Mesothelial cell of epicardium (in vitro differentiated cells): Measurements from ENCODE around the gene RYR1. TPM values are rescaled to one million over a fixed set of nuclear protein-coding genes. Genes with fewer than 3 reads are reported as not detected.

Source experiments
- DNase-seq, 2 experiments: peaks; one replicate each; pipeline ENCODE4 v3.0.0; 2021; ENCODE audit warnings: low spot score in 2 of 2; ENCODE audit not compliant: unreplicated experiment in 2 of 2
- H3K27ac Mint-ChIP-seq: 2 replicates; pipeline ENCODE4 v1.8.0; 2021; ENCODE audit warnings: mixed read lengths
- H3K27me3 Mint-ChIP-seq: 2 replicates; pipeline ENCODE4 v1.8.0; 2021; ENCODE audit warnings: low read depth, mixed read lengths
- H3K36me3 Mint-ChIP-seq: 2 replicates; pipeline ENCODE4 v1.8.0; 2021; ENCODE audit warnings: mixed read lengths
- H3K4me1 Mint-ChIP-seq: 2 replicates; pipeline ENCODE4 v1.8.0; 2021; ENCODE audit warnings: mixed read lengths
- H3K4me3 Mint-ChIP-seq: 2 replicates; pipeline ENCODE4 v1.8.0; 2021; ENCODE audit warnings: mild to moderate bottlenecking, moderate library complexity, mixed read lengths
- H3K9me3 Mint-ChIP-seq: 2 replicates; pipeline ENCODE4 v1.8.0; 2021; ENCODE audit warnings: mixed read lengths
- CTCF ChIP-seq: fragments of 200-600 bp; sonication (generic); IDR thresholded peaks from one replicate; pipeline ENCODE4 v1.5.0; 2021; ENCODE audit warnings: antibody characterized with exemption; ENCODE audit not compliant: unreplicated experiment
- total RNA-seq: library from RNA; stranded (reverse); gene quantifications from 3 replicates; pipeline ENCODE4 v1.2.1, GENCODE V29; 2021

Gene RYR1
- total RNA-seq, 1 donor from 2014 or later = 0.27 TPM

GRCh38 chr19:38473201-38473600, 39.7 kb downstream of the RYR1 start:
- TF ChIP-seq CTCF = no peak
- H3K27me3 Mint-ChIP-seq = peaks cover 12% of the 10 kb centered on the region
- H3K4me3 Mint-ChIP-seq = no peak overlapping the region
- no peaks in the 10 kb centered on the region for H3K9me3 Mint-ChIP-seq
- DNase-seq = no peak
- no peaks in the 10 kb centered on the region for H3K4me1 Mint-ChIP-seq
- H3K36me3 Mint-ChIP-seq = no peaks in the 10 kb centered on the region
- H3K27ac Mint-ChIP-seq = no peak overlapping the region

DNA sequence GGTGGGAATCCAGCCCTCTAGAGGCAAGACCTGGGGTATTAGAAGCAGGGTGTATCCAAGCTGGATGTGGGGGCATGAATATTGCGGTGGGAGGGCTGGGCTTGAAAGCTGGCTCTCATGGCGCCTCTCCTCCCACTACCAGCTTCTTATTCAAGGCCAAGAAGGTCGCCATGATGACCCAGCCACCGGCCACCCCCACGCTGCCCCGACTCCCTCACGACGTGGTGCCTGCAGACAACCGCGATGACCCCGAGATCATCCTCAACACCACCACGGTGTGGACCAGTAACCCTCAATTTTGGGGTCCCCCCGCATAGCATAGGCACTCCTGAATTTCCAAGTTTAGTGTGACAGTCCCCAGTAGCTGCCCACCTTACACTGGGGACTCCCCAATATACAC, 41.7 kb downstream of the RYR1 start:
- Mint-ChIP-seq H3K36me3 (no peaks in the 10 kb centered on the region), H3K4me3 (no peak overlapping the region), H3K9me3 (no peaks in the 10 kb centered on the region), H3K27me3 (peaks cover 12% of the 10 kb centered on the region), H3K27ac (no peak overlapping the region), H3K4me1 (no peaks in the 10 kb centered on the region)
- no peak for DNase-seq
- TF ChIP-seq CTCF = no peak

GRCh38 chr19:38478273-38478971, 44.9 kb downstream of the RYR1 start:
- Mint-ChIP-seq H3K27me3 (peaks cover 2% of the 10 kb centered on the region), H3K4me3 (no peak overlapping the region), H3K9me3 (no peaks in the 10 kb centered on the region), H3K4me1 (no peaks in the 10 kb centered on the region), H3K27ac (no peak overlapping the region), H3K36me3 (no peaks in the 10 kb centered on the region)
- no peak for TF ChIP-seq CTCF
- no peak for DNase-seq

GRCh38 chr19:38482496-38482895, 49.0 kb downstream of the RYR1 start:
- no peak overlapping the region for H3K27ac Mint-ChIP-seq
- DNase-seq = no peak
- H3K27me3 Mint-ChIP-seq = peaks cover 9% of the 10 kb centered on the region
- TF ChIP-seq CTCF = no peak
- H3K4me1 Mint-ChIP-seq = no peaks in the 10 kb centered on the region
- H3K9me3 Mint-ChIP-seq = peaks cover 8% of the 10 kb centered on the region
- no peak overlapping the region for H3K4me3 Mint-ChIP-seq
- no peaks in the 10 kb centered on the region for H3K36me3 Mint-ChIP-seq

GRCh38 chr19:38483016-38483630, 49.6 kb downstream of the RYR1 start:
- no peak for DNase-seq
- no peaks in the 10 kb centered on the region for H3K4me1 Mint-ChIP-seq
- no peak overlapping the region for H3K4me3 Mint-ChIP-seq
- no peaks in the 10 kb centered on the region for H3K36me3 Mint-ChIP-seq
- peaks cover 11% of the 10 kb centered on the region for H3K27me3 Mint-ChIP-seq
- TF ChIP-seq CTCF = no peak
- H3K27ac Mint-ChIP-seq = no peak overlapping the region
- peaks cover 8% of the 10 kb centered on the region for H3K9me3 Mint-ChIP-seq
